ENCODE data around the gene SSRP1. TPM values are rescaled to one million over a fixed set of nuclear protein-coding genes. Genes with fewer than 3 reads are reported as not detected.

SSRP1 gene
- total and polyA plus RNA-seq, 9 of the 15 experiments (the other 6 are each of a cell fraction or from before 2014, with no cell fraction given): 91.1 to 416 (median 245) TPM

Other genes with a start within 250 kb of the SSRP1 start
Only the 7 nearest of the 12 such genes appear.
- 0.50 and 0.86 TPM in 2 replicates for gene APLNR, start 98.6 kb downstream of the SSRP1 start, total RNA-seq (2014; rRNA removed)
- 0.58 and 0.61 TPM in 2 replicates for gene APLNR, start 98.6 kb downstream of the SSRP1 start, total RNA-seq (2014; rRNA removed; fragmentation: Illumina TruSeq; extraction: Trizol)
- 0.65 and 0.72 TPM in 2 replicates for gene APLNR, start 98.6 kb downstream of the SSRP1 start, total RNA-seq (2015; rRNA removed; fragmentation: Illumina TruSeq; extraction: Trizol)
- gene APLNR, start 98.6 kb downstream of the SSRP1 start, total RNA-seq (2021): 1.9 and 2.0 TPM in 2 replicates
- 2.0 and 2.1 TPM in 2 replicates for gene APLNR, start 98.6 kb downstream of the SSRP1 start, polyA plus RNA-seq (2011; rRNA removed)
- 1.7 and 1.9 TPM in 2 replicates for gene APLNR, start 98.6 kb downstream of the SSRP1 start, polyA plus RNA-seq (2014; fragmentation: Illumina TruSeq; extraction: Trizol)
- gene APLNR, start 98.6 kb downstream of the SSRP1 start, polyA plus RNA-seq (2014; fragmentation: Nextera tagmentation; extraction: Ambion mirVana): under 1 TPM; 0.15 to 0.41 TPM
- 0.94 and 1.4 TPM in 2 replicates for gene APLNR, start 98.6 kb downstream of the SSRP1 start, polyA plus RNA-seq (2014; rRNA removed)
- gene TNKS1BP1, start 10.9 kb downstream of the SSRP1 start, total RNA-seq (2014; rRNA removed): 16.2 and 20.2 TPM in 2 replicates
- 10.9 and 11.2 TPM in 2 replicates for gene TNKS1BP1, start 10.9 kb downstream of the SSRP1 start, total RNA-seq (2014; rRNA removed; fragmentation: Illumina TruSeq; extraction: Trizol)
- 8.0 and 10.3 TPM in 2 replicates for gene TNKS1BP1, start 10.9 kb downstream of the SSRP1 start, total RNA-seq (2015; rRNA removed; fragmentation: Illumina TruSeq; extraction: Trizol)
- 35.0 and 47.2 TPM in 2 replicates for gene TNKS1BP1, start 10.9 kb downstream of the SSRP1 start, total RNA-seq (2021)
- gene TNKS1BP1, start 10.9 kb downstream of the SSRP1 start, polyA plus RNA-seq (2011; rRNA removed): 7.3 and 14.1 TPM in 2 replicates
- 29.9 and 31.4 TPM in 2 replicates for gene TNKS1BP1, start 10.9 kb downstream of the SSRP1 start, polyA plus RNA-seq (2014; fragmentation: Illumina TruSeq; extraction: Trizol)
- 1 to 10 TPM; 1.1 to 1.2 TPM for gene TNKS1BP1, start 10.9 kb downstream of the SSRP1 start, polyA plus RNA-seq (2014; fragmentation: Nextera tagmentation; extraction: Ambion mirVana)
- 19.5 and 23.8 TPM in 2 replicates for gene TNKS1BP1, start 10.9 kb downstream of the SSRP1 start, polyA plus RNA-seq (2014; rRNA removed)
- not detected in 2 replicates for gene P2RX3, start 2.5 kb upstream of the SSRP1 start, total RNA-seq (2014; rRNA removed)
- not detected in 2 replicates for gene P2RX3, start 2.5 kb upstream of the SSRP1 start, total RNA-seq (2014; rRNA removed; fragmentation: Illumina TruSeq; extraction: Trizol)
- gene P2RX3, start 2.5 kb upstream of the SSRP1 start, total RNA-seq (2015; rRNA removed; fragmentation: Illumina TruSeq; extraction: Trizol): not detected in 2 replicates
- not detected in 2 replicates for gene P2RX3, start 2.5 kb upstream of the SSRP1 start, total RNA-seq (2021)
- not detected in 2 replicates for gene P2RX3, start 2.5 kb upstream of the SSRP1 start, polyA plus RNA-seq (2011; rRNA removed)
- gene P2RX3, start 2.5 kb upstream of the SSRP1 start, polyA plus RNA-seq (2014; fragmentation: Illumina TruSeq; extraction: Trizol): not detected in 2 replicates
- not detected for gene P2RX3, start 2.5 kb upstream of the SSRP1 start, polyA plus RNA-seq (2014; fragmentation: Nextera tagmentation; extraction: Ambion mirVana)
- not detected in 2 replicates for gene P2RX3, start 2.5 kb upstream of the SSRP1 start, polyA plus RNA-seq (2014; rRNA removed)
- not detected in 2 replicates for gene PRG3, start 45.3 kb upstream of the SSRP1 start, total RNA-seq (2014; rRNA removed)
- not detected in 2 replicates for gene PRG3, start 45.3 kb upstream of the SSRP1 start, total RNA-seq (2014; rRNA removed; fragmentation: Illumina TruSeq; extraction: Trizol)
- 0.18 TPM in 1 of 2 replicates, not detected in the other for gene PRG3, start 45.3 kb upstream of the SSRP1 start, total RNA-seq (2015; rRNA removed; fragmentation: Illumina TruSeq; extraction: Trizol)
- gene PRG3, start 45.3 kb upstream of the SSRP1 start, total RNA-seq (2021): not detected in 2 replicates
- not detected in 2 replicates for gene PRG3, start 45.3 kb upstream of the SSRP1 start, polyA plus RNA-seq (2011; rRNA removed)
- not detected in 2 replicates for gene PRG3, start 45.3 kb upstream of the SSRP1 start, polyA plus RNA-seq (2014; fragmentation: Illumina TruSeq; extraction: Trizol)
- under 1 TPM; 0.38 to 0.55 TPM for gene PRG3, start 45.3 kb upstream of the SSRP1 start, polyA plus RNA-seq (2014; fragmentation: Nextera tagmentation; extraction: Ambion mirVana)
- not detected in 2 replicates for gene PRG3, start 45.3 kb upstream of the SSRP1 start, polyA plus RNA-seq (2014; rRNA removed)
- gene PRG2, start 54.8 kb upstream of the SSRP1 start, total RNA-seq (2014; rRNA removed): 18.5 and 33.0 TPM in 2 replicates
- gene PRG2, start 54.8 kb upstream of the SSRP1 start, total RNA-seq (2014; rRNA removed; fragmentation: Illumina TruSeq; extraction: Trizol): 23.6 and 29.8 TPM in 2 replicates
- gene PRG2, start 54.8 kb upstream of the SSRP1 start, total RNA-seq (2015; rRNA removed; fragmentation: Illumina TruSeq; extraction: Trizol): 44.8 and 50.1 TPM in 2 replicates
- gene PRG2, start 54.8 kb upstream of the SSRP1 start, total RNA-seq (2021): 16.4 and 30.5 TPM in 2 replicates
- 1.8 and 7.2 TPM in 2 replicates for gene PRG2, start 54.8 kb upstream of the SSRP1 start, polyA plus RNA-seq (2011; rRNA removed)
- 23.3 and 24.4 TPM in 2 replicates for gene PRG2, start 54.8 kb upstream of the SSRP1 start, polyA plus RNA-seq (2014; fragmentation: Illumina TruSeq; extraction: Trizol)
- 10 to 100 TPM; 42.9 to 78.0 TPM for gene PRG2, start 54.8 kb upstream of the SSRP1 start, polyA plus RNA-seq (2014; fragmentation: Nextera tagmentation; extraction: Ambion mirVana)
- 26.6 and 31.8 TPM in 2 replicates for gene PRG2, start 54.8 kb upstream of the SSRP1 start, polyA plus RNA-seq (2014; rRNA removed)
- gene SLC43A3, start 91.2 kb upstream of the SSRP1 start, total RNA-seq (2014; rRNA removed): 98.9 and 141 TPM in 2 replicates
- 120 and 132 TPM in 2 replicates for gene SLC43A3, start 91.2 kb upstream of the SSRP1 start, total RNA-seq (2014; rRNA removed; fragmentation: Illumina TruSeq; extraction: Trizol)
- gene SLC43A3, start 91.2 kb upstream of the SSRP1 start, total RNA-seq (2015; rRNA removed; fragmentation: Illumina TruSeq; extraction: Trizol): 135 and 143 TPM in 2 replicates
- gene SLC43A3, start 91.2 kb upstream of the SSRP1 start, total RNA-seq (2021): 254 and 257 TPM in 2 replicates
- gene SLC43A3, start 91.2 kb upstream of the SSRP1 start, polyA plus RNA-seq (2011; rRNA removed): 141 and 235 TPM in 2 replicates
- gene SLC43A3, start 91.2 kb upstream of the SSRP1 start, polyA plus RNA-seq (2014; fragmentation: Illumina TruSeq; extraction: Trizol): 244 and 281 TPM in 2 replicates
- 100 to 1,000 TPM in 1 of 2 experiments, 10 to 100 TPM in 1; 63.7 to 216 TPM for gene SLC43A3, start 91.2 kb upstream of the SSRP1 start, polyA plus RNA-seq (2014; fragmentation: Nextera tagmentation; extraction: Ambion mirVana)
- gene SLC43A3, start 91.2 kb upstream of the SSRP1 start, polyA plus RNA-seq (2014; rRNA removed): 139 and 160 TPM in 2 replicates
- 0.29 TPM in 1 of 2 replicates, not detected in the other for gene RTN4RL2, start 124.6 kb upstream of the SSRP1 start, total RNA-seq (2014; rRNA removed)
- gene RTN4RL2, start 124.6 kb upstream of the SSRP1 start, total RNA-seq (2014; rRNA removed; fragmentation: Illumina TruSeq; extraction: Trizol): not detected in 2 replicates
- gene RTN4RL2, start 124.6 kb upstream of the SSRP1 start, total RNA-seq (2015; rRNA removed; fragmentation: Illumina TruSeq; extraction: Trizol): 0.07 TPM in 1 of 2 replicates, not detected in the other
- 1.8 and 1.9 TPM in 2 replicates for gene RTN4RL2, start 124.6 kb upstream of the SSRP1 start, total RNA-seq (2021)
- 0.06 and 0.30 TPM in 2 replicates for gene RTN4RL2, start 124.6 kb upstream of the SSRP1 start, polyA plus RNA-seq (2011; rRNA removed)
- gene RTN4RL2, start 124.6 kb upstream of the SSRP1 start, polyA plus RNA-seq (2014; fragmentation: Illumina TruSeq; extraction: Trizol): 0.34 and 1.1 TPM in 2 replicates
- not detected for gene RTN4RL2, start 124.6 kb upstream of the SSRP1 start, polyA plus RNA-seq (2014; fragmentation: Nextera tagmentation; extraction: Ambion mirVana)
- gene RTN4RL2, start 124.6 kb upstream of the SSRP1 start, polyA plus RNA-seq (2014; rRNA removed): 0.69 and 0.82 TPM in 2 replicates

Measured in K562 (cell line).